Epithelial cell of esophagus (primary cell): Measurements from ENCODE around the gene KCTD8.

Source experiments
- DNase-seq: peaks from one replicate; pipeline ENCODE4 v3.0.0; 2010; ENCODE audit warnings: low read depth
- H3K4me3 ChIP-seq: 2 replicates; pipeline ENCODE4 v1.5.1; 2011; ENCODE audit warnings: mild to moderate bottlenecking, low read length, control low read depth
- CTCF ChIP-seq: IDR thresholded peaks from 2 replicates; pipeline ENCODE4 v1.5.1; 2011; ENCODE audit warnings: low read depth, mild to moderate bottlenecking, low read length, control low read depth, inconsistent platforms; ENCODE audit not compliant: insufficient read depth; ENCODE audit errors: missing control alignments

KCTD8 gene

GRCh38 chr4:44257461-44257860 lies 191.1 kb downstream of the KCTD8 start:
- no peak for TF ChIP-seq CTCF
- DNase-seq, result peak; percentile 49

GRCh38 chr4:44256414-44256813 lies 192.2 kb downstream of the KCTD8 start:
- TF ChIP-seq CTCF, result no peak
- no peak for DNase-seq
- H3K4me3 ChIP-seq, result no peak overlapping the region

More at GRCh38 chr4:44257461-44257860, 191.1 kb downstream of the KCTD8 start:
- H3K4me3 ChIP-seq, result no peak overlapping the region

- no peak for TF ChIP-seq CTCF
- DNase-seq, result peak; percentile 41
- H3K4me3 ChIP-seq, result no peak overlapping the region
Measured at GRCh38 chr4:44237643-44238042, 211.0 kb downstream of the KCTD8 start.

DNA sequence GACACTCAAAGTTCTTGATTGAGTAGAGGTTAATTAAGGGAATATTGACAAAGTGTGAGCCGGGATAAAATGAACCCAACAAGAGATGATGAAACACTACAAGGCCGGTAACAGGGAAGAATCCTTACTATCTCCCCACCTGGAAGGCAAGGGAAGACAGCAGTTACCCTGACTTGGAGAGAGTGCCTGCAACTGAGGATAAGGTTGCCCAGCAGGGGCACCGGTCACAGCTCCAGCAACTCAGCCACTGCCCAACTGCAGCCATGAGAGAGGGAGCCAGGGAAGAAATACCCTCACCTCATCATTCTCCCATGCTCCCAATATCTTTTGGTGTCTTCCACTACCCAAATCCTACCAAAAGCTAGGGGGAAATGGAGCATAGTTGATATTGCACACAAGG lies 212.7 kb downstream of the KCTD8 start:
- TF ChIP-seq CTCF, result no peak
- no peak overlapping the region for H3K4me3 ChIP-seq
- no peak for DNase-seq

DNA sequence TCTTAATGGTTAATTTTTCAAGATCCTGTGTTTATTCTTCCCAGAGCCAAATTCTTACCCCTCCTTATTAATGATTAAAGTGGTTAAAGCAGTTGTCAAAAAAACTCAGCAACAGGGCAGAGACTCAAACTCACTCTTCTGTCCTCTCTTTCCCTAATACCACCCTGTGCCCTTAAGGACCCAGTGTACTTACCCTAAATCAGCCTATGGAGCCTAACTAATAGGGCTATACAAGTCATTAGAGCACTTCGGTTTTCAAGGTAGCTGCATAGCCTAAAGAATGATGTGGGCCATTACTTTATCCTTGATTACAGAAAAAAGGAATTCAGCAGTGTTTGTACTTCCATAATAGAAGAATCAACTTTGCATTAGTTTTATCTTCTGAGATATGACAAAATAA lies 216.3 kb downstream of the KCTD8 start:
- H3K4me3 ChIP-seq, result no peak overlapping the region
- no peak for DNase-seq
- no peak for TF ChIP-seq CTCF

DNA sequence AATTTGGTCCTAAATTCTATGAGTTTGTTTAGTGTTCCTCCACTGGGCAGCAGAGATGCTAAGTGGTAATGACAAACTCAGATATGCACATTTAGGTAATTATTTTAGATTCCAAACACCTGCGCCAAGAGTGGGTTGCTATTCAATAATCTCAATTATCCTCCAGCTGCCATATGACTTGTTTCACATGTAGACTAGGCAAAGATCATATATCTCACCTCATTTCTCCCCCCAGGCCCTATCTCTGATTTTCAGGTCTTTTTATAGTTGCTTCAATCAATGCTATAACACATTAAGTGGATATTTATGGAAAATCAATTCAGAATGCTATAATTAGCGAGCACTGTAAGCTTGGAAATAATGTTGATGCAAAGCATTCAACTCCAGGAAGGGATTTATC lies 217.6 kb downstream of the KCTD8 start:
- no peak for TF ChIP-seq CTCF
- DNase-seq, result no peak
- no peak overlapping the region for H3K4me3 ChIP-seq

GRCh38 chr4:44228326-44228725 lies 220.3 kb downstream of the KCTD8 start:
- no peak for TF ChIP-seq CTCF
- DNase-seq, result no peak
- H3K4me3 ChIP-seq, result no peak overlapping the region
